Measurements from ENCODE around the gene ZC3H18.

The ZC3H18 gene

DNA sequence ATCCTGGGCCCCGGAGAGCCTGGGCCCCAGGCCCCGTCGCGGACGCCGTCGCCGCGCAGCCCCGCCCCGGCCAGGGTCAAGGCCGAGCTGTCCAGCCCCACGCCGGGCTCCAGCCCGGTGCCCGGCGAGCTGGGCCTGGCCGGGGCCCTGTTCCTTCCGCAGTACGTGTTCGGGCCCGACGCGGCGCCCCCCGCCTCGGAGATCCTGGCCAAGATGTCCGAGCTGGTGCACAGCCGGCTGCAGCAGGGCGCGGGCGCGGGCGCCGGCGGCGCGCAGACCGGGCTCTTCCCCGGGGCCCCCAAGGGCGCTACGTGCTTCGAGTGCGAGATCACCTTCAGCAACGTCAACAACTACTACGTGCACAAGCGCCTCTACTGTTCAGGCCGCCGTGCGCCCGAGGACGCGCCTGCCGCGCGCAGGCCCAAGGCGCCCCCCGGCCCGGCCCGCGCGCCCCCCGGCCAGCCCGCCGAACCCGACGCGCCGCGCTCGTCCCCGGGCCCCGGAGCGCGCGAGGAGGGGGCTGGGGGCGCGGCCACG is 36.8 kb upstream of the ZC3H18 start:
- no peak for DNase-seq

DNA sequence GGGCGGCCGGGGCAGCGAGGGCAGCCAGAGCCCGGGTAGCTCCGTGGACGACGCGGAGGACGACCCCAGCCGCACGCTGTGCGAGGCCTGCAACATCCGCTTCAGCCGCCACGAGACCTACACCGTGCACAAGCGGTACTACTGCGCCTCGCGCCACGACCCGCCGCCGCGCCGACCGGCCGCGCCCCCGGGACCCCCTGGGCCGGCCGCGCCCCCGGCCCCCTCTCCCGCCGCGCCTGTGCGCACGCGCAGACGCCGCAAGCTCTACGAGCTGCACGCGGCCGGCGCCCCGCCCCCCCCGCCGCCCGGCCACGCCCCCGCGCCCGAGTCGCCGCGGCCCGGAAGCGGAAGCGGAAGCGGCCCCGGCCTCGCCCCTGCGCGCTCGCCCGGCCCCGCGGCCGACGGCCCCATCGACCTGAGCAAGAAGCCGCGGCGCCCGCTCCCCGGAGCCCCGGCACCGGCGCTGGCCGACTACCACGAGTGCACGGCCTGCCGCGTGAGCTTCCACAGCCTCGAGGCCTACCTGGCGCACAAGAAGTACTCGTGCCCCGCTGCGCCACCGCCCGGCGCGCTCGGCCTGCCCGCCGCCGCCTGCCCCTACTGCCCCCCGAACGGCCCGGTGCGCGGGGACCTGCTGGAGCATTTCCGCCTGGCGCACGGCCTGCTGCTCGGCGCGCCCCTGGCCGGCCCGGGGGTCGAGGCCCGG is 36.1 kb upstream of the ZC3H18 start:
- DNase-seq: peak; percentile 45

DNA sequence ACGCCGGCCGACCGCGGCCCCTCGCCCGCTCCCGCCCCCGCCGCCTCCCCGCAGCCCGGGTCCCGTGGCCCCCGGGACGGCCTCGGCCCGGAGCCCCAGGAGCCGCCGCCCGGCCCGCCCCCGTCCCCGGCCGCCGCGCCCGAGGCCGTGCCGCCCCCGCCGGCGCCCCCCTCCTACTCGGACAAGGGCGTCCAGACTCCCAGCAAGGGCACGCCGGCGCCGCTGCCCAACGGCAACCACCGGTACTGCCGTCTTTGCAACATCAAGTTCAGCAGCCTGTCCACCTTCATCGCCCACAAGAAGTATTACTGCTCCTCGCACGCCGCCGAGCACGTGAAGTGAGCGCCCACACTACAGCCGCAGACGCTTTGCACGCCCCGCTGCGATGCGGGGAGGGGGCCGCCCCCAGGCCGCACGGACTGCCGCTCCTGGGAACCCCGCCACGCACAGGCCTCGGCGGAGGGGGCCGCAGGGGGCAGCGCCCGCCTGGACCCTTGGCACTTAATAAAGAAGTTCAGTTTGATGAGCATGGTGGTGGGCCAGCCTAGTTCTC is 35.5 kb upstream of the ZC3H18 start:
- no peak for DNase-seq

- no peak for DNase-seq
Measured at GRCh38 chr16:88535191-88535856, 34.9 kb upstream of the ZC3H18 start.

DNA sequence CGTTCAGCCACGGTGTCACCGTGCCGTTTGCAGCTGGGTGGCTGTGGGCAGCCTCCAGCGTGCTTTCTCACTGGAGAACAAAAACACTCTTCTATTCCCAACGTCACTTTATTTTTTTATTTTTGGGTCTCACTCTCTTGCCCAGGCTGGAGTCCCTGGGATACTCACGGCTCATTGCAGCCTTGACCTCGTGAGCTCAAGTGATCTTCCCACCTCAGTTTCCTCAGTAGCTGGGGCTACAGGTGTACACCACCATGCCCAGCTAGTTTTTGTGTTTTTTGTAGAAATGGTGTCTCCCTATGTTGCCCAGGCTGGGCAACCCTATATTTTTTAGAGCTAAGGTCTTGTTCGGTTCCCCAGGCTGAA is 34.4 kb upstream of the ZC3H18 start:
- DNase-seq: no peak

- DNase-seq: no peak
Measured at GRCh38 chr16:88536510-88536909, 33.7 kb upstream of the ZC3H18 start.

DNA sequence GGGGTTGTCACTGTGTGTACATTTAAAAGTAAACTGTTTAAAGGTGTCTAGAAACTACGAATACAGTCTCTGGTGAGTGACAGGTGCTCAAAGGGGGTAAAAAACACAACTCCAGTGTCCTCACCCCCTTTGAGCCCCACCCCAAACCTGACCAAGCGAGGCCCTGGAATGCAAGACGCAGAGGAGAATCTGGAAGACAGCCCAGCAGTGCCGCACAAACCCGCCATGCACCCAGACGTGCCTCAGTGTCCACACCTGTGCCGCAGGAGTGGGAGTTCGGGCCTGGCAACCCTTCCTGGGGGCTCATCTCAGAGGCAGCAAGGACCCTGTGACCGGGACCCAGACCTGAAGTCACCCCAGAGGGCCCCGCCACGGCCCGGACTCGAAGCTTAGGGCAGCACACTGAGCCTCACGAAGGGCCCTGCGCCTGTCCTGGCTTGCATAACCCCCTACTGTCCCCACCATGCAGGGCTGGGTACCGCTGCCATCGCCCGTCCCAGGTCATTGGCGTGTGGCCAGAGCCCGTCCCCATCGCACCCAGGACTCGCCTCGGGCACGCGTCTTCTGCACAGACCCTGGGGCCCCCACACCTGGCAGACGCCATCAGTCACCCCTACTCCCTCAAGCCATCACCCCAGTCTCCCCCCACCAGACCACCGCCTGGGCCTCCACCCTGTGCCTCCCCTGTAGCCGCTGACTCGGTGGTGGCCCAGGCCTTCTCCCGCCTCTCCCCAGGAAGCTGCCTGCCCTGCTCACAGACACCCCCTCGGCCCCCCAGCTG is 33.0 kb upstream of the ZC3H18 start:
- no peak for DNase-seq

- DNase-seq: no peak
Measured at GRCh38 chr16:88537859-88538258, 32.3 kb upstream of the ZC3H18 start.

- no peak for DNase-seq
Measured at GRCh38 chr16:88538366-88539060, 31.7 kb upstream of the ZC3H18 start.

DNA sequence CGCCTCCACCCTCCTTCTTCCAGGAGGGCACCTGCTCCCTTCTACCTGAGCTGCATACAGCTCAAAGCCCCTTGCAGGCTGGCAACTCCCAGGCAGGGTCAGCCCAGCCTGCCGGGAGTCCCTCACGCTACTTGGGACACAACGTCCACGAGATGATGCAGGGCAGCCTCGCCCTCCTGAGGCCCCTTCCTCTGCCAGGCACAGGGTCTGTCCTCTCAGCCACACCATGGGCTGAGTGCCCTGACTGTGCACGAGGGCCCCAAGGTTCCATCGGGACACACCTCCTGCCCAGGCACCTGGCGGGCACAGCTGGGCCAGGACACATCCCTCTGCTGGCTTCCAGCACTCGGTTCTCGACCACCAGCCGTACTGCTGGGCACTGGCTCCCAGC is 30.9 kb upstream of the ZC3H18 start:
- DNase-seq: no peak

DNA sequence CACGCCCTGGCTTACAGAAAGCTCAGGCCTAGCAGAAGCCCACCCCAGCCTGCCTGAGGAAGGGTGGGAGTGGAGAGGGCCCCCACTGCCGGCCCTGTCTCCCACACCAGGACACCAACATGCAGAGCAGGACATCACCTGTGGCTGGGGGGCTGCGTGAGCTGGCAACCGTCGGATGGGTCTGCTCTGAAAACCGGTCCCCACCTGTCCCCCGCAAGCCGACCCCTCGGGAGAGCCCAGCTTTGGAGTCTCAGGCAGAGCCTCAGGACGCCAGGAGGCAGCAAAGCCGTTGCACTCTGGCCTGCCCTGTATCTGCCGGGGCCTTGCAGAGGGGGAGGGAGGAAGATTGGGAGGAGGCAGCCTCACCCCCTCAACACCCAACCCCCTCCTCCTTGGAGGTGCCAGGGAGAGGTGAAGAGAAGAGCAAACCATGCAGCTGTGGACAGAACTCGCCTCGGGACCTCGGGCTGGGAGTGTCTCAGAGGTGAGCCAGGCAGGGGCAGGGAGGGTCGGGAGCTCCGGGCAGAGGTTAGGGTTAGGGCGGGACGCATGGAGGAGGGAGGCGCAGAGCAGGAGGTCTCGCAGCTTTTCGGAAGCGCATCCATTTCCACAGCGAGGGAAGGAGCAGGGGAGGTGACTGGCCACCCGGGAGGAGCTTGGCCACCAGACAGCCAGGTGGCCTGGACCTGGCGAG is 30.4 kb upstream of the ZC3H18 start:
- DNase-seq: no peak

DNA sequence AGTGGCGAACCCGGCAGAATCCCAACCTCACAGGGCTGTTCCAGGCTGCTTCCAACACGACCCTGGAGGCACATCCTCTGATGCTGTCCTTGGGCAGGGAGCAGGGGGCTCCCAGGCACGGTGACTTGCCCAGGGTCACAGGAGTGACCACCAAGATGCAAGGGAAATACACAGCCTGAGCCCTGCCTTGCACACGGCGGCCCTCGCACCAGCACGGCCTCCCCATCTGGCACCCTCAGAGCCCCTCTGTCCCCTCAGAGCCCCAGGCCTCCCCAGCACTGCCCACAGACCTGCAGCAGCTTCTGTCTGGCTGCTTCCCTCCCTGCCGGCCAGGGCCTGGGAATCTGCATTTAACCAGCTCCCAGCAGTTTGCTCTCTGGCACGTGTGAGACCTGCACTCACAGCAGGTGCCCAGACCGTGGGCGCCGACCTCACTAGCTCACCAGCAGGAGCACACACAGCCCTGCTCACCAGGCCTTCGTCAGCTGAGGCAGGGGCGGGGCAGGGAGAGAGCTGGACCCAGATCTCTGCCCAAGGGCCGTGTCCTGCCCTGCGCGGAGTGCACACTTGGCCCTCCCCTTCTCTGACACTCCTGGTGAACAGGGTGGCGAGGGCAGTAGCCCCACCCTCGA is 29.7 kb upstream of the ZC3H18 start:
- DNase-seq: no peak

- DNase-seq: no peak
Measured at GRCh38 chr16:88541831-88542616, 28.2 kb upstream of the ZC3H18 start.

GRCh38 chr16:88543230-88543813 is 26.9 kb upstream of the ZC3H18 start:
- DNase-seq: no peak

GRCh38 chr16:88545781-88546180 is 24.4 kb upstream of the ZC3H18 start:
- DNase-seq: no peak

GRCh38 chr16:88548131-88548874 is 21.9 kb upstream of the ZC3H18 start:
- no peak for DNase-seq

- no peak for DNase-seq
Measured at GRCh38 chr16:88548985-88549384, 21.2 kb upstream of the ZC3H18 start.

DNA sequence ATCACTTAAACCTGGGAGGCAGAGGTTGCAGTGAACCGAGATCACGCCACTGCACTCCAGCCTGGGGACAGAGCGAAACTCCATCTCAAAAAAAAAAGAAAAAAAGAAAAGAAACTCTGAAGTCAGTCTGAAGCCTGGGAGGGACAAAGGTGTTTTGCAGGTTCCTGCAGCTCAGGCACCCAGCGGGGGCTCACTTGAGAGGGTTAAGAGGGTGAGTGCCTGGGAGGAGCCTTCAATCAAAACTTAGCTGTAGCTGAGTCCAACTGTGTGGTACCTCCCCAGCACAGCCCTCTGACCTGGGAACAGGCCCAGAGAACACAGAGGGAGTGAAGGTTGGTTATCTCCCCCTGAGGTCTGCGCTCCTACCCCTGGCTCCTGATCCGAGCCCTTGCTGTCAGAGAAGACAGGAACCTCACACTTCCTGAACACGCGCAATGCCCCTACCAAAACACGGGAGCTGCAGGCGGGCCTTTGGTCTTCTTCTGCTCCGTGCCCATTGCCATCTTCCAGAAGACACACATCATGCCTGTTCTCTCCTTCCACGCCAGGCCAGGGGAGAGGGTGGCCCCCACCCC is 20.4 kb upstream of the ZC3H18 start:
- DNase-seq: no peak

DNA sequence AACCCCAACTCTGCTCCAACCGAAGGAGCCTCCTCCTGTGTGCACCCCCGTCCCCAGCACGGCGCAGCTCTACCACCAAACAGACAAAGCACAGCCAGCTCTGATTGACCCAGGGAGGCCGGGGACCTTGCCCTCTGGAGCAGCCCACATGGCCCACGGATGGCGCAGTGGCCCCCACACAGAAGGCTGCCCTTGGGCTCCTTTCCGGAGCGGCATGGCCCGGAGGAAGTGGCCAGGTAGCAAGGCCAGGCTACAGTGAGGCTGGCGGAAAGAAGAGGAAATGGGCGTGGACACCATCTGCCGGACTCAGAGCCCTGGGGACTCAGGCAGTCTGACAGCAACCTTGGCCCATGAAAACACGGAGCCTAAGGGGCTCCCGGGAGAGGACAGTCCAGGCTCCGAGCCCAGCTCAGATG is 19.9 kb upstream of the ZC3H18 start:
- no peak for DNase-seq
